ENCODE measurements around the gene COX17.

The COX17 gene

GRCh38 chr3:119675188-119675874, 1.9 kb downstream of the COX17 start:
- DNase-seq (ENCODE audit: insufficient read length, low spot score) (no peak), FAIRE-seq (peak; percentile 68)

GRCh38 chr3:119673875-119674274, 3.3 kb downstream of the COX17 start:
- DNase-seq (ENCODE audit: insufficient read length, low spot score) (no peak), FAIRE-seq (no peak)

GRCh38 chr3:119672776-119673175, 4.4 kb downstream of the COX17 start:
- DNase-seq (ENCODE audit: insufficient read length, low spot score) (no peak), FAIRE-seq (peak; percentile 11)

GRCh38 chr3:119669906-119670570, 7.2 kb downstream of the COX17 start:
- FAIRE-seq (peak; percentile 21), DNase-seq (ENCODE audit: insufficient read length, low spot score) (no peak)

- DNase-seq (ENCODE audit: insufficient read length, low spot score), result no peak
- peak; percentile 47 for FAIRE-seq
Measured at GRCh38 chr3:119665954-119666559, 11.1 kb downstream of the COX17 start.

- FAIRE-seq (no peak), DNase-seq (ENCODE audit: insufficient read length, low spot score) (no peak)
Measured at GRCh38 chr3:119664850-119665379, 12.3 kb downstream of the COX17 start.

- FAIRE-seq (no peak), DNase-seq (ENCODE audit: insufficient read length, low spot score) (no peak)
Measured at GRCh38 chr3:119664370-119664769, 12.8 kb downstream of the COX17 start.

GRCh38 chr3:119663885-119664284, 13.3 kb downstream of the COX17 start:
- DNase-seq (ENCODE audit: insufficient read length, low spot score) (no peak), FAIRE-seq (no peak)

- DNase-seq (ENCODE audit: insufficient read length, low spot score) (no peak), FAIRE-seq (no peak)
Measured at GRCh38 chr3:119662604-119663373, 14.4 kb downstream of the COX17 start.

- FAIRE-seq, result no peak
Measured at GRCh38 chr3:119660474-119661440, 16.4 kb downstream of the COX17 start, which contains the start of gene POPDC2. Gene POPDC2, minus strand, starts transcription at chr3:119660589. Its CDS starts 166 bp downstream, at chr3:119660423.

GRCh38 chr3:119659606-119660291, 17.5 kb downstream of the COX17 start:
- DNase-seq (ENCODE audit: insufficient read length, low spot score), result no peak
- FAIRE-seq, result no peak

More at GRCh38 chr3:119660474-119661440, 16.4 kb downstream of the COX17 start, which contains the start of gene POPDC2:
- no peak for DNase-seq (ENCODE audit: insufficient read length, low spot score)

GRCh38 chr3:119658994-119659393, 18.2 kb downstream of the COX17 start:
- FAIRE-seq, result no peak
- DNase-seq (ENCODE audit: insufficient read length, low spot score), result no peak

- no peak for DNase-seq (ENCODE audit: insufficient read length, low spot score)
- FAIRE-seq, result peak; percentile 35
Measured at GRCh38 chr3:119657887-119658702, 19.1 kb downstream of the COX17 start.

GRCh38 chr3:119653876-119654275, 23.3 kb downstream of the COX17 start:
- FAIRE-seq (no peak), DNase-seq (ENCODE audit: insufficient read length, low spot score) (no peak)

- FAIRE-seq (no peak), DNase-seq (ENCODE audit: insufficient read length, low spot score) (no peak)
Measured at GRCh38 chr3:119652306-119653033, 24.7 kb downstream of the COX17 start.

GRCh38 chr3:119649761-119650160, 27.4 kb downstream of the COX17 start:
- no peak for FAIRE-seq
- no peak for DNase-seq (ENCODE audit: insufficient read length, low spot score)

GRCh38 chr3:119647843-119648575, 29.2 kb downstream of the COX17 start:
- DNase-seq (ENCODE audit: insufficient read length, low spot score) (no peak), FAIRE-seq (no peak)
